ENCODE results near the gene ADGRF5. TPM values are rescaled to one million over a fixed set of nuclear protein-coding genes. Genes with fewer than 3 reads are reported as not detected.

Gene ADGRF5
- total RNA-seq, 3 donors from 2014 or later (not counting 1 experiment from before 2014, with no cell fraction given) = not detected

- H3K4me3 ChIP-seq (ENCODE audit: low read length) = no peak overlapping the region
- intact Hi-C loops (cut with micrococcal nuclease) = no loop called here
- no peak overlapping the region for H3K27ac ChIP-seq (ENCODE audit: low read length)
- no peaks in the 10 kb centered on the region for H3K36me3 Mint-ChIP-seq
- DNase-seq = no peak
- no peak for ATAC-seq
- H3K27me3 Mint-ChIP-seq (ENCODE audit: low read depth in 2 of 2) = peaks cover 0 to 12% of the 10 kb centered on the region in 2 donors
- no peaks in the 10 kb centered on the region for H3K9me3 Mint-ChIP-seq
- no peak for TF ChIP-seq CTCF (IDR thresholded peaks at IDR 0.05)
- 71% methylated on average over 2 of the region's 2 CpGs for WGBS (ENCODE audit: insufficient coverage)
- no peaks in the 10 kb centered on the region for H3K4me1 Mint-ChIP-seq
- H3K27ac Mint-ChIP-seq = no peak overlapping the region
- no peak overlapping the region for H3K4me3 Mint-ChIP-seq
- H3K36me3 ChIP-seq (ENCODE audit: control insufficient read depth, insufficient read depth, low read length) = no peaks in the 10 kb centered on the region
- H3K27me3 ChIP-seq (ENCODE audit: control insufficient read depth, insufficient read depth, low read length) = no peaks in the 10 kb centered on the region
- no peaks in the 10 kb centered on the region for H3K9me3 ChIP-seq (ENCODE audit: control insufficient read depth, insufficient read depth, low read length)
- H3K4me1 ChIP-seq (ENCODE audit: control insufficient read depth, insufficient read depth, low read length) = no peaks in the 10 kb centered on the region
Observed at GRCh38 chr6:46898006-46898405, 23.7 kb downstream of the ADGRF5 start.

- Histone ChIP-seq H3K4me3 (ENCODE audit: low read length) (no peak overlapping the region), H3K27ac (ENCODE audit: low read length) (no peak overlapping the region), H3K9me3 (ENCODE audit: control insufficient read depth, insufficient read depth, low read length) (no peaks in the 10 kb centered on the region), H3K36me3 (ENCODE audit: control insufficient read depth, insufficient read depth, low read length) (no peaks in the 10 kb centered on the region), H3K4me1 (ENCODE audit: control insufficient read depth, insufficient read depth, low read length) (no peaks in the 10 kb centered on the region), H3K27me3 (ENCODE audit: control insufficient read depth, insufficient read depth, low read length) (no peaks in the 10 kb centered on the region)
- no peaks in the 10 kb centered on the region for H3K4me1 Mint-ChIP-seq
- H3K27ac Mint-ChIP-seq = no peak overlapping the region
- H3K9me3 Mint-ChIP-seq = no peaks in the 10 kb centered on the region
- peaks cover 0 to 12% of the 10 kb centered on the region in 2 donors for H3K27me3 Mint-ChIP-seq (ENCODE audit: low read depth in 2 of 2)
- no peak for TF ChIP-seq CTCF (IDR thresholded peaks at IDR 0.05)
- no peaks in the 10 kb centered on the region for H3K36me3 Mint-ChIP-seq
- DNase-seq (no peak), ATAC-seq (no peak)
- H3K4me3 Mint-ChIP-seq = no peak overlapping the region
- intact Hi-C loops (cut with micrococcal nuclease) = no loop called here
Observed at GRCh38 chr6:46896871-46897270, 24.9 kb downstream of the ADGRF5 start.

- DNase-seq = no peak
- no peaks in the 10 kb centered on the region for H3K4me1 Mint-ChIP-seq
- H3K27me3 Mint-ChIP-seq (ENCODE audit: low read depth in 2 of 2) = peaks cover 0 to 12% of the 10 kb centered on the region in 2 donors
- Histone ChIP-seq H3K9me3 (ENCODE audit: control insufficient read depth, insufficient read depth, low read length) (no peaks in the 10 kb centered on the region), H3K27ac (ENCODE audit: low read length) (no peak overlapping the region), H3K4me1 (ENCODE audit: control insufficient read depth, insufficient read depth, low read length) (no peaks in the 10 kb centered on the region), H3K4me3 (ENCODE audit: low read length) (no peak overlapping the region), H3K36me3 (ENCODE audit: control insufficient read depth, insufficient read depth, low read length) (no peaks in the 10 kb centered on the region), H3K27me3 (ENCODE audit: control insufficient read depth, insufficient read depth, low read length) (no peaks in the 10 kb centered on the region)
- H3K27ac Mint-ChIP-seq = no peak overlapping the region
- no peaks in the 10 kb centered on the region for H3K36me3 Mint-ChIP-seq
- H3K4me3 Mint-ChIP-seq = no peak overlapping the region
- no peak for ATAC-seq
- 95% methylated on average over 7 of the region's 7 CpGs for WGBS (ENCODE audit: insufficient coverage)
- no peak for TF ChIP-seq CTCF (IDR thresholded peaks at IDR 0.05)
- intact Hi-C loops (cut with micrococcal nuclease) = no loop called here
- no peaks in the 10 kb centered on the region for H3K9me3 Mint-ChIP-seq
Observed at GRCh38 chr6:46895930-46896329, 25.8 kb downstream of the ADGRF5 start.

GRCh38 chr6:46894433-46894832 is 27.3 kb downstream of the ADGRF5 start:
- Mint-ChIP-seq H3K4me1 (no peaks in the 10 kb centered on the region), H3K27me3 (ENCODE audit: low read depth in 2 of 2) (peaks cover 0 to 12% of the 10 kb centered on the region in 2 donors), H3K9me3 (no peaks in the 10 kb centered on the region), H3K36me3 (no peaks in the 10 kb centered on the region), H3K27ac (no peak overlapping the region), H3K4me3 (no peak overlapping the region)
- no peak for ATAC-seq
- no peak for DNase-seq
- no peak overlapping the region for H3K4me3 ChIP-seq (ENCODE audit: low read length)
- H3K4me1 ChIP-seq (ENCODE audit: control insufficient read depth, insufficient read depth, low read length) = no peaks in the 10 kb centered on the region
- intact Hi-C loops (cut with micrococcal nuclease) = no loop called here
- H3K27ac ChIP-seq (ENCODE audit: low read length) = no peak overlapping the region
- no peaks in the 10 kb centered on the region for H3K9me3 ChIP-seq (ENCODE audit: control insufficient read depth, insufficient read depth, low read length)
- H3K27me3 ChIP-seq (ENCODE audit: control insufficient read depth, insufficient read depth, low read length) = no peaks in the 10 kb centered on the region
- TF ChIP-seq CTCF (IDR thresholded peaks at IDR 0.05) = no peak
- H3K36me3 ChIP-seq (ENCODE audit: control insufficient read depth, insufficient read depth, low read length) = no peaks in the 10 kb centered on the region

Data from natural killer cell (primary cell).